C4-2B (cell line): Measurements from ENCODE around the gene HEATR5B.

Source experiments
- ZFX ChIP-seq: fragments of 450-650 bp; IDR thresholded peaks from 2 replicates; pipeline ENCODE4 v1.6.1; 2017
- TF ChIP-seq, protein P1 (sequence below): fragments of 450-650 bp; conservative IDR thresholded peaks from 2 replicates; pipeline ENCODE4 v1.5.1; 2017; ENCODE audit warnings: mild to moderate bottlenecking

DNA sequence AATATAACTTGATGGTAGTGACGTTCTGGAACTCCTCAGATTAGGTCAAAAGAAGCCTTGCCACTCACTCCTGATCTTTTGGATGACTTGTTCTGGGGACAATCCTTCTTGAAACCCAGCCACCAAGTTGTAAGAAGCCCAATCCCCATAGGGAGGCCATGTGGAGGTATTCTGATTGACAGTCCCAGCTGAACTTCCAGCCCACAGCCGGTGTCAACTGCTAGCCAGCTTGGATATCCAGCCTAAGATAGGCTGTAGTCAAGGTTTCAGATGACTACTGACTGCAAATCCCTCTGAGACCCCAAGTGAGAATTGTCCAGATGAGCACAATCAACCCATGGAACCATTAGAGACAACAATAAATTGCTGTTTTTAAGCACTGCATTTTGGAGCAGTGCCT lies 41.2 kb upstream of the HEATR5B start:
- TF ChIP-seq, protein P1, sequence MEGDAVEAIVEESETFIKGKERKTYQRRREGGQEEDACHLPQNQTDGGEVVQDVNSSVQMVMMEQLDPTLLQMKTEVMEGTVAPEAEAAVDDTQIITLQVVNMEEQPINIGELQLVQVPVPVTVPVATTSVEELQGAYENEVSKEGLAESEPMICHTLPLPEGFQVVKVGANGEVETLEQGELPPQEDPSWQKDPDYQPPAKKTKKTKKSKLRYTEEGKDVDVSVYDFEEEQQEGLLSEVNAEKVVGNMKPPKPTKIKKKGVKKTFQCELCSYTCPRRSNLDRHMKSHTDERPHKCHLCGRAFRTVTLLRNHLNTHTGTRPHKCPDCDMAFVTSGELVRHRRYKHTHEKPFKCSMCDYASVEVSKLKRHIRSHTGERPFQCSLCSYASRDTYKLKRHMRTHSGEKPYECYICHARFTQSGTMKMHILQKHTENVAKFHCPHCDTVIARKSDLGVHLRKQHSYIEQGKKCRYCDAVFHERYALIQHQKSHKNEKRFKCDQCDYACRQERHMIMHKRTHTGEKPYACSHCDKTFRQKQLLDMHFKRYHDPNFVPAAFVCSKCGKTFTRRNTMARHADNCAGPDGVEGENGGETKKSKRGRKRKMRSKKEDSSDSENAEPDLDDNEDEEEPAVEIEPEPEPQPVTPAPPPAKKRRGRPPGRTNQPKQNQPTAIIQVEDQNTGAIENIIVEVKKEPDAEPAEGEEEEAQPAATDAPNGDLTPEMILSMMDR = no peak
- TF ChIP-seq ZFX = no peak
